ENCODE data around the gene NOX1.

NOX1 gene

GRCh38 chrX:100874325-100874724, at the start of gene NOX1:
Gene NOX1 (minus strand): TSS chrX:100874359. CDS start chrX:100874139, 220 bp downstream.
- DNase-seq (ENCODE audit: low spot score), result no peak

- no peak for DNase-seq (ENCODE audit: low spot score)
Measured at GRCh38 chrX:100915562-100915961, 41.4 kb upstream of the NOX1 start.

- no peak for DNase-seq (ENCODE audit: low spot score)
Measured at GRCh38 chrX:100913111-100913510, 39.0 kb upstream of the NOX1 start.

GRCh38 chrX:100911731-100912130, 37.6 kb upstream of the NOX1 start:
- no peak for DNase-seq (ENCODE audit: low spot score)

- DNase-seq (ENCODE audit: low spot score), result no peak
Measured at GRCh38 chrX:100905620-100906019, 31.5 kb upstream of the NOX1 start.

- no peak for DNase-seq (ENCODE audit: low spot score)
Measured at GRCh38 chrX:100904433-100904832, 30.3 kb upstream of the NOX1 start.

GRCh38 chrX:100895365-100896075, 21.4 kb upstream of the NOX1 start:
- DNase-seq (ENCODE audit: low spot score), result no peak

GRCh38 chrX:100883654-100884053, 9.5 kb upstream of the NOX1 start:
- DNase-seq (ENCODE audit: low spot score), result no peak

GRCh38 chrX:100880368-100880767, 6.2 kb upstream of the NOX1 start:
- DNase-seq (ENCODE audit: low spot score), result no peak

- no peak for DNase-seq (ENCODE audit: low spot score)
Measured at GRCh38 chrX:100871594-100872560, 2.3 kb downstream of the NOX1 start.

- no peak for DNase-seq (ENCODE audit: low spot score)
Measured at GRCh38 chrX:100870527-100870926, 3.6 kb downstream of the NOX1 start.

GRCh38 chrX:100868273-100868672, 5.9 kb downstream of the NOX1 start:
- no peak for DNase-seq (ENCODE audit: low spot score)

- DNase-seq (ENCODE audit: low spot score), result no peak
Measured at GRCh38 chrX:100864657-100865391, 9.3 kb downstream of the NOX1 start.

GRCh38 chrX:100863326-100863864, 10.8 kb downstream of the NOX1 start:
- no peak for DNase-seq (ENCODE audit: low spot score)

GRCh38 chrX:100852810-100853209, 21.3 kb downstream of the NOX1 start:
- no peak for DNase-seq (ENCODE audit: low spot score)

- no peak for DNase-seq (ENCODE audit: low spot score)
Measured at GRCh38 chrX:100850317-100850716, 23.8 kb downstream of the NOX1 start.

- DNase-seq (ENCODE audit: low spot score), result no peak
Measured at GRCh38 chrX:100831219-100831946, 42.8 kb downstream of the NOX1 start.

- DNase-seq (ENCODE audit: low spot score), result no peak
Measured at GRCh38 chrX:100830547-100830946, 43.6 kb downstream of the NOX1 start.

GRCh38 chrX:100830143-100830542, 44.0 kb downstream of the NOX1 start:
- DNase-seq (ENCODE audit: low spot score), result no peak

GRCh38 chrX:100829730-100830129, 44.4 kb downstream of the NOX1 start:
- no peak for DNase-seq (ENCODE audit: low spot score)
